ENCODE measurements around the gene WASF2. TPM values are rescaled to one million over a fixed set of nuclear protein-coding genes. Genes with fewer than 3 reads are reported as not detected.
"Not testable (repeated sequence)": the region's sequence is repeated elsewhere in the genome, so short reads cannot be mapped to it uniquely, and the experiment has no call there.

Gene WASF2
- total RNA-seq, 1 donor from 2014 or later: 25.6 TPM

- H3K4me3 ChIP-seq (ENCODE audit: low read length in 3 of 3): no peak overlapping the region
- H3K9ac ChIP-seq (ENCODE audit: low read depth in 1 of 3, low read length in 3 of 3): no peak overlapping the region
- H3K4me1 ChIP-seq (ENCODE audit: control insufficient read depth in 3 of 3, insufficient read depth in 3 of 3, low read length in 3 of 3): peaks cover 15 to 35% (median 30%) of the 10 kb centered on the region in 3 donors
- H3K27me3 ChIP-seq (ENCODE audit: control insufficient read depth in 3 of 3, insufficient read depth in 3 of 3, low read length in 3 of 3): no peaks in the 10 kb centered on the region
- no peak overlapping the region for H3K27ac ChIP-seq (ENCODE audit: low read depth, low read length)
- H3K36me3 ChIP-seq (ENCODE audit: control insufficient read depth in 3 of 3, insufficient read depth in 3 of 3, low read length in 3 of 3): no peaks in the 10 kb centered on the region
- no peaks in the 10 kb centered on the region for H3K9me3 ChIP-seq (ENCODE audit: control insufficient read depth in 3 of 3, low read length in 3 of 3)
These were observed 11.9 kb downstream of the WASF2 start for GRCh38 chr1:27478098-27478497.

DNA sequence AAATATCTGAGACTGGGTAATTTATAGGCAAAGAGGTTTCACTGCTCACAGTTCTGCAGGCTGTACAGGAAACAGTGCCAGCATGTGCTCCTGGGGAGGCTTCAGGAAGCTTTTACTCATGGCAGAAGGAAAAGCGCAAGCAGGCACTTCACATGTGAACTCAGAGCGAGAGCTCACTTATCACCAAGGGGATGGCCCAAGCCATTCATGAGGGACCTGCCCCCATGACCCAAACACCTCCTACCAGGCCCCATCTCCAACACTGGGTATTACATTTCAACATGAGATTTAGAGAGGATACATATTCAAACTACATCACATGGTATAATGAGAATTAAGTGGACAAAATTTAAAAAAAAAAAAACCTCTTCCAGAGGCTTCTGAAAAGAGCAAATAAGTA lies 13.7 kb downstream of the WASF2 start:
- Histone ChIP-seq H3K9ac (ENCODE audit: low read depth in 1 of 3, low read length in 3 of 3) (no peak overlapping the region), H3K4me3 (ENCODE audit: low read length in 3 of 3) (no peak overlapping the region), H3K27ac (ENCODE audit: low read depth, low read length) (peak overlapping the region; percentile 1), H3K36me3 (ENCODE audit: control insufficient read depth in 3 of 3, insufficient read depth in 3 of 3, low read length in 3 of 3) (no peaks in the 10 kb centered on the region), H3K9me3 (ENCODE audit: control insufficient read depth in 3 of 3, low read length in 3 of 3) (no peaks in the 10 kb centered on the region), H3K4me1 (ENCODE audit: control insufficient read depth in 3 of 3, insufficient read depth in 3 of 3, low read length in 3 of 3) (peaks cover 11 to 27% (median 19%) of the 10 kb centered on the region in 3 donors), H3K27me3 (ENCODE audit: control insufficient read depth in 3 of 3, insufficient read depth in 3 of 3, low read length in 3 of 3) (no peaks in the 10 kb centered on the region)

GRCh38 chr1:27475720-27476119 lies 14.2 kb downstream of the WASF2 start:
- no peak overlapping the region for H3K4me3 ChIP-seq (ENCODE audit: low read length in 3 of 3)
- H3K27me3 ChIP-seq (ENCODE audit: control insufficient read depth in 3 of 3, insufficient read depth in 3 of 3, low read length in 3 of 3): no peaks in the 10 kb centered on the region
- H3K36me3 ChIP-seq (ENCODE audit: control insufficient read depth in 3 of 3, insufficient read depth in 3 of 3, low read length in 3 of 3): peaks cover 0 to 2% (median 0%) of the 10 kb centered on the region in 3 donors
- H3K4me1 ChIP-seq (ENCODE audit: control insufficient read depth in 3 of 3, insufficient read depth in 3 of 3, low read length in 3 of 3): peaks cover 11 to 27% (median 19%) of the 10 kb centered on the region in 3 donors
- no peaks in the 10 kb centered on the region for H3K9me3 ChIP-seq (ENCODE audit: control insufficient read depth in 3 of 3, low read length in 3 of 3)
- no peak overlapping the region for H3K27ac ChIP-seq (ENCODE audit: low read depth, low read length)
- no peak overlapping the region for H3K9ac ChIP-seq (ENCODE audit: low read depth in 1 of 3, low read length in 3 of 3)

- Histone ChIP-seq H3K9me3 (ENCODE audit: control insufficient read depth in 3 of 3, low read length in 3 of 3) (no peaks in the 10 kb centered on the region), H3K4me1 (ENCODE audit: control insufficient read depth in 3 of 3, insufficient read depth in 3 of 3, low read length in 3 of 3) (peaks cover 16 to 27% (median 19%) of the 10 kb centered on the region in 3 donors), H3K27me3 (ENCODE audit: control insufficient read depth in 3 of 3, insufficient read depth in 3 of 3, low read length in 3 of 3) (no peaks in the 10 kb centered on the region), H3K27ac (ENCODE audit: low read depth, low read length) (no peak overlapping the region), H3K4me3 (ENCODE audit: low read length in 3 of 3) (no peak overlapping the region), H3K36me3 (ENCODE audit: control insufficient read depth in 3 of 3, insufficient read depth in 3 of 3, low read length in 3 of 3) (peaks cover 0 to 2% (median 0%) of the 10 kb centered on the region in 3 donors), H3K9ac (ENCODE audit: low read depth in 1 of 3, low read length in 3 of 3) (no peak overlapping the region)
These were observed 16.2 kb downstream of the WASF2 start for GRCh38 chr1:27473755-27474154.

GRCh38 chr1:27472098-27472497 lies 17.9 kb downstream of the WASF2 start:
- not testable (repeated sequence) for H3K4me3 ChIP-seq (ENCODE audit: low read length in 3 of 3); H3K27me3 ChIP-seq (ENCODE audit: control insufficient read depth in 3 of 3, insufficient read depth in 3 of 3, low read length in 3 of 3); H3K9ac ChIP-seq (ENCODE audit: low read depth in 1 of 3, low read length in 3 of 3); H3K9me3 ChIP-seq (ENCODE audit: control insufficient read depth in 3 of 3, low read length in 3 of 3); H3K36me3 ChIP-seq (ENCODE audit: control insufficient read depth in 3 of 3, insufficient read depth in 3 of 3, low read length in 3 of 3); H3K27ac ChIP-seq (ENCODE audit: low read depth, low read length)
- peaks cover 16 to 25% (median 23%) of the 10 kb centered on the region in 3 donors for H3K4me1 ChIP-seq (ENCODE audit: control insufficient read depth in 3 of 3, insufficient read depth in 3 of 3, low read length in 3 of 3)

- no peaks in the 10 kb centered on the region for H3K9me3 ChIP-seq (ENCODE audit: control insufficient read depth in 3 of 3, low read length in 3 of 3)
- no peak overlapping the region for H3K27ac ChIP-seq (ENCODE audit: low read depth, low read length)
- H3K4me3 ChIP-seq (ENCODE audit: low read length in 3 of 3): no peak overlapping the region
- H3K27me3 ChIP-seq (ENCODE audit: control insufficient read depth in 3 of 3, insufficient read depth in 3 of 3, low read length in 3 of 3): no peaks in the 10 kb centered on the region
- no peak overlapping the region for H3K9ac ChIP-seq (ENCODE audit: low read depth in 1 of 3, low read length in 3 of 3)
- peaks cover under 1 to 3% (median 2%) of the 10 kb centered on the region in 3 donors for H3K36me3 ChIP-seq (ENCODE audit: control insufficient read depth in 3 of 3, insufficient read depth in 3 of 3, low read length in 3 of 3)
- peaks cover 16 to 23% (median 20%) of the 10 kb centered on the region in 3 donors for H3K4me1 ChIP-seq (ENCODE audit: control insufficient read depth in 3 of 3, insufficient read depth in 3 of 3, low read length in 3 of 3)
These were observed 18.5 kb downstream of the WASF2 start for GRCh38 chr1:27471477-27471876.

DNA sequence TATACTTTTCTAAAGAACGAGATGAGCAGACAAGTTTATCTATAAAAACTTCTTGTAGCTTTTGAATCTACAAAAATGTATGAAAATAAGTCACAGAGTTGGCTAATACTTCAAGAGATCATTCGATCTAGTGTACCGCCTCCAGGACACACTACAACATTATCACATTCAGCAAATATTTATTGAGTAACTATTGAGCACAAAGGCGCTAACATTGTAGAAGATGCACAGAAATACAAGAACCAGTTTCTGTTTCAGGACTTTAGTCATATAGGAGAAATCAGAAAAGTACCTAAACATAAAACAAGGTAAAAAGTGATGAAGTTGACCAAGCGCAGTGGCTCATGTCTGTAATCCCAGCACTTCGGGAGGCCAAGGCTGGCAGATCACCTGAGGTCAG lies 20.6 kb downstream of the WASF2 start:
- Histone ChIP-seq H3K9me3 (ENCODE audit: control insufficient read depth in 3 of 3, low read length in 3 of 3) (no peaks in the 10 kb centered on the region), H3K9ac (ENCODE audit: low read depth in 1 of 3, low read length in 3 of 3) (no peak overlapping the region), H3K4me3 (ENCODE audit: low read length in 3 of 3) (no peak overlapping the region), H3K36me3 (ENCODE audit: control insufficient read depth in 3 of 3, insufficient read depth in 3 of 3, low read length in 3 of 3) (peaks cover 3 to 6% (median 5%) of the 10 kb centered on the region in 3 donors), H3K4me1 (ENCODE audit: control insufficient read depth in 3 of 3, insufficient read depth in 3 of 3, low read length in 3 of 3) (peaks cover 9 to 15% (median 14%) of the 10 kb centered on the region in 3 donors), H3K27ac (ENCODE audit: low read depth, low read length) (no peak overlapping the region), H3K27me3 (ENCODE audit: control insufficient read depth in 3 of 3, insufficient read depth in 3 of 3, low read length in 3 of 3) (no peaks in the 10 kb centered on the region)

DNA sequence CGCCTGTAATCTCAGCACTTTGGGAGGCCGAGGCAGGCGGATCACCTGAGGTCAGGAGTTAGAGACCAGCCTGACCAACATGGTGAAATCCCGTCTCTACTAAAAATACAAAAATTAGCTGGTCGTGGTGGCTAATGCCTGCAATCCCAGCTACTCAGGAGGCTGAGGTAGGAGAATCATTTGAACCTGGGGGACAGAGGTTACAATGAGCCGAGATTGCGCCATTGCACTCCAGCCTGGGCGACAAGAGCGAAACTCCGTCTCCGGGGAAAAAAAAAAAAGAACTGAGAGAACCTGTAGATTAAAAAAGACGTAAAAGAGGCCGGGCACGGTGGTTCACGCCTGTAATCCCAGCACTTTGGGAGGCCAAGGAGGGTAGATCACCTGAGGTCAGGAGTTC lies 21.6 kb downstream of the WASF2 start:
- not testable (repeated sequence) for H3K4me3 ChIP-seq (ENCODE audit: low read length in 3 of 3); H3K4me1 ChIP-seq (ENCODE audit: control insufficient read depth in 3 of 3, insufficient read depth in 3 of 3, low read length in 3 of 3)

DNA sequence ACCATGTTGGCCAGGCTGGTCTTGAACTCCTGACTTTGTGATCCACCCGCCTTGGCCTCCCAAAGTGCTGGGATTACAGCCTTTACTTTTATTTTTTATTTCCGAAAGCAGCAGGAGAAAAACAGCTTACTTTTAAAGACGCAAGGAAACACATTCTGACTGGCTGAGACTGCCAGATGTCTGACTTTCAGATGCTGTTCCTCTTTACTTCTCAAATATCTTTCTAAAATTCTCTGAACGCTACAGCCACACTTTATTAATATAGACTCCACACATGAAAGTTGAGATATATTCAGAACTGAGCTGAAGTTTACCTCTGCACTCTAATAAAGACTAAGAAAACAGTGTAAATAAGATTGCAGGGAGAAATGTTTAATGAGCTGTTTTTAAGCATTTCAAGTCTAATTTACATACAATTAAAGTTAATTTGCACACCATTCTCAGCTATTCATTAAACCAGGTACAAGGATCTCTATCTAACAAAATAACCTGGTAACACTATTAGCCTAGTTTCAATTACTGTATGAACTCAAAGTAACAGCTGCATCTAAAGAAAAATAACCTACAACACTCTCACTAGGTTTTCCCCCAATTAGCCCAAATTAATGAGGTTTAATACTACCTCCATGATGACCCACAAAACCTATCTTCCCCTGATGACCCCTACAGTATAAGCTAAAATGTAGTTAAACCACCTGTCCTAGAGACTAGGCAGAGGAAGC lies 24.9 kb downstream of the WASF2 start:
- no peak overlapping the region for H3K27ac ChIP-seq (ENCODE audit: low read depth, low read length)
- peaks cover 7 to 11% (median 10%) of the 10 kb centered on the region in 3 donors for H3K4me1 ChIP-seq (ENCODE audit: control insufficient read depth in 3 of 3, insufficient read depth in 3 of 3, low read length in 3 of 3)
- H3K36me3 ChIP-seq (ENCODE audit: control insufficient read depth in 3 of 3, insufficient read depth in 3 of 3, low read length in 3 of 3): peaks cover 2 to 6% (median 5%) of the 10 kb centered on the region in 3 donors

More for the DNA sequence above, 21.6 kb downstream of the WASF2 start:
- H3K36me3 ChIP-seq (ENCODE audit: control insufficient read depth in 3 of 3, insufficient read depth in 3 of 3, low read length in 3 of 3); H3K9ac ChIP-seq (ENCODE audit: low read depth in 1 of 3, low read length in 3 of 3); H3K27ac ChIP-seq (ENCODE audit: low read depth, low read length); H3K9me3 ChIP-seq (ENCODE audit: control insufficient read depth in 3 of 3, low read length in 3 of 3); H3K27me3 ChIP-seq (ENCODE audit: control insufficient read depth in 3 of 3, insufficient read depth in 3 of 3, low read length in 3 of 3): not testable (repeated sequence)

GRCh38 chr1:27463916-27464315 lies 26.1 kb downstream of the WASF2 start:
- H3K4me3 ChIP-seq (ENCODE audit: low read length in 3 of 3); H3K9ac ChIP-seq (ENCODE audit: low read depth in 1 of 3, low read length in 3 of 3); H3K27me3 ChIP-seq (ENCODE audit: control insufficient read depth in 3 of 3, insufficient read depth in 3 of 3, low read length in 3 of 3); H3K27ac ChIP-seq (ENCODE audit: low read depth, low read length); H3K36me3 ChIP-seq (ENCODE audit: control insufficient read depth in 3 of 3, insufficient read depth in 3 of 3, low read length in 3 of 3); H3K9me3 ChIP-seq (ENCODE audit: control insufficient read depth in 3 of 3, low read length in 3 of 3): not testable (repeated sequence)
- peaks cover 2 to 13% (median 11%) of the 10 kb centered on the region in 3 donors for H3K4me1 ChIP-seq (ENCODE audit: control insufficient read depth in 3 of 3, insufficient read depth in 3 of 3, low read length in 3 of 3)

More for the DNA sequence above, 24.9 kb downstream of the WASF2 start:
- Histone ChIP-seq H3K9ac (ENCODE audit: low read depth in 1 of 3, low read length in 3 of 3) (no peak overlapping the region), H3K27me3 (ENCODE audit: control insufficient read depth in 3 of 3, insufficient read depth in 3 of 3, low read length in 3 of 3) (no peaks in the 10 kb centered on the region), H3K9me3 (ENCODE audit: control insufficient read depth in 3 of 3, low read length in 3 of 3) (no peaks in the 10 kb centered on the region), H3K4me3 (ENCODE audit: low read length in 3 of 3) (no peak overlapping the region)

All from skeletal muscle tissue (tissue), 4 donors.